NT2/D1 (cell line): ENCODE measurements around the gene INSIG1.

Source experiments
- SUZ12 ChIP-seq: IDR thresholded peaks from 2 replicates; pipeline ENCODE4 v1.6.1; 2011; ENCODE audit not compliant: insufficient read length, insufficient read depth; ENCODE audit errors: extremely low read depth
- YY1 ChIP-seq: IDR thresholded peaks from 2 replicates; pipeline ENCODE4 v1.6.1; 2011; ENCODE audit not compliant: insufficient read length, insufficient read depth
- ZNF274 ChIP-seq: IDR thresholded peaks from 2 replicates; pipeline ENCODE4 v1.6.1; 2011; ENCODE audit warnings: mild to moderate bottlenecking, low read depth, low read length

- no peak for TF ChIP-seq SUZ12
- TF ChIP-seq ZNF274, result no peak
- TF ChIP-seq YY1, result no peak
Observed at GRCh38 chr7:155318245-155318644, 20.6 kb downstream of the INSIG1 start.
